HG02798 (cell line): Measurements from ENCODE around the gene PTPN3.

Source experiments
- ATAC-seq: cut with Tn5 transposase; IDR thresholded peaks from one replicate; pipeline ENCODE4 v1.9.1; 2021; ENCODE audit warnings: mild to moderate bottlenecking; ENCODE audit not compliant: unreplicated experiment, poor library complexity

Gene PTPN3

DNA sequence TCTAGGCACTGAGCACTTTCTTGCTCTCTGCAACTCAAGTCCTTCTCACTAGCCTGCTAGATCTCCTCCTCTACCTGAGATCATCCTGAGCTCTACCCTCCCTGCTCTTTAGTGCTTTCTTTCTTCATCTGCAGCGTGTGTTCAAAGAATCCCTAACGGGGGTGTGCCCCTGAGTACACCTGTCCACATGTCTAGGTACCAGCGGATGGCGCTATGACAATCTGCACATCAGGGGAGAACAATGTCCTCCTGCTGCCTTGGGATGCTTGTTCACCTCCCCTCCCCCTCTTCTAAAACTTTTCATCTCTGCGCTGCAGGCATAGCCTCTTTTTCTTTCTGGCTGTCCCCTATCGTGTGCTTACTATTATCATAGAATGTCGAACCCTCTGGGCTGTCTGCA lies 42.7 kb downstream of the PTPN3 start:
- no peak for ATAC-seq

DNA sequence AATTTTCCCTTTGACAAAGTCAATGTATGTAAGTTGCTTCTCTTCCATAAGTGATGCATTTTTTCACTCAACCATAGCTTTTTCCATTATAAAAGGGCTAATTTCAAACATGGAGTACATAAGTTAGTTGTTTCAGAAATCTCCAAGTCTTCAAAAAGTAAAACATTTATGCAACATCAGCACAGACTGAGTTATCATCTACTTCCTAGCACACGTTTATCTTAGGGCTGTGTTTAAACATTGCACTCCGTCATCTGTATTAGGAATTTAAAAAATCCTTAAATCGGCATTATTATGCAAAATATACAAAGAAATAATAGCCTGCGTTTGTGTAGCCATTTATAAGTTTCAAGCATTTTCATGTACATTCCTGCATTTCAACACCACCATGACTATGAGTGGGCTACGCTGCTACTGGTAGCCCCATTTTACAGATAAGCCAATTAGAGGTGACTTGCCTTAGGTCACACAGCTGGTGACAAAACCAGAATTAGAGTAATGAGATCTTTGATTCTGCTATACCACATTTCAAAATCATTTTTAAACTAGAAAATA lies 43.4 kb downstream of the PTPN3 start:
- ATAC-seq: no peak

DNA sequence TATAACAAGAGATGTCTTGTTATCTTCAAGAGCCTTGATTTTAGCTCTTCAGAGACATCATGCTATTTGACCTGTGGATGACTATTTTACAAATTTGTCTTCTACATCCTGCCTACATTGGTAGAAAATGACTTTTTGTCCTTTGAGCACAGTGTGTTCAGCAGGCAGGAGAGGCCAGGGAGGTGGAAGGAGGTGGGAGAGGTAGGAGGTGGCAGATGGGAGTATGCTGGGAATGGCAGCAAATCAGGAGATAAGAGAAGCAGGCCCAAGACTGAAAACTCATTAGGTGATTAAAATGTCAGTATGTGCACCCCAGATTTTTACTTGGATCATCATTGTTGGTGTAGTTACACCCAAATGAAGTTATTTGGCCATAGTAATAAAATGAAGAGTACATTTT lies 44.1 kb downstream of the PTPN3 start:
- ATAC-seq: no peak

DNA sequence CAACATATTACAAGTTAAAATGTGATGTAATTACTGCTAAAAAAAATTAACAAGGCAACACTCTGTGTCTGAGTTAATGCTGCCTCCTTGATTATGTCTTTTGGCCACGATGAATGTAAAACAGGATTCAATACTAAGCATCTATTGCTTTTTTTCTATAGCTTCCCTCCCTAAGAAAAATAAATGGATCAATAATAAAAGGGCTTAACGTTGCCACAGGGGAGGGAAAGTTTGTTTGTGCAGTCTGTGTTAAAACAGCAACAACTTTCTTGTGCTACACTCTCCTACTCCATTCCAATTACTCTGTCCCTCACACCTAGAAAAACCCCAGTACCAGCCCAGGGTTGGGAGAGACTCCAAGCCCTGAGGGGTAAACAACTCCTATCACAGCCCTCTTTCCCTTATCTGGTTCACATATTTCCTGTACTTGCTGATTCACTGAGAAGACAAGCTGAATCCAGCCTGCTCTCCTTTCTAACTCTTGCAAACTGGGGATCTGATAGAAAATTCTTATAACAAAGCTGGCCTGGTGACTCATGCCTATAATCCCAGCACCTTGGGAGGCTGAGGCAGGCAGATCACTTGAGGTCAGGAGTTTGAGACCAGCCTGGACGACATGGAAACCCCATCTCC lies 44.8 kb downstream of the PTPN3 start:
- ATAC-seq: no peak

DNA sequence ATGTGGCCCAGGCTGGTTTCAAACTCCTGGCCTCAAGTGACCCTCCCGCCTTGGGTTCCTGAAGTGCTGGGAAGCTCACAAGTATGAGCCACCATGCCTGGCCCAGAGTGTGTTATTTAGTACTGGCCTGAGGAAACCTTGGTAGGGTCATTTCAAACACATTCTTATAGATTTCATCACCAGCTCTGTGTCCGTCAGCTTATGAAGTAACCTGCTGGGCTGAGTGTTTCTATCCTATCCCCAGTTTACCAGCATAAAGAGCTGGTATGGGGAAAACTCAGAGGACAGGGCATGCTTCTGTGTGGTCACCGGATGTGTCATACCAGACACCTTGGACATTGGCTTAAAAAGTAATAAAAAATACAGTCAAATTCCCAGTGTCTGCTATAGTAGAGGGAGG lies 45.3 kb downstream of the PTPN3 start:
- no peak for ATAC-seq

DNA sequence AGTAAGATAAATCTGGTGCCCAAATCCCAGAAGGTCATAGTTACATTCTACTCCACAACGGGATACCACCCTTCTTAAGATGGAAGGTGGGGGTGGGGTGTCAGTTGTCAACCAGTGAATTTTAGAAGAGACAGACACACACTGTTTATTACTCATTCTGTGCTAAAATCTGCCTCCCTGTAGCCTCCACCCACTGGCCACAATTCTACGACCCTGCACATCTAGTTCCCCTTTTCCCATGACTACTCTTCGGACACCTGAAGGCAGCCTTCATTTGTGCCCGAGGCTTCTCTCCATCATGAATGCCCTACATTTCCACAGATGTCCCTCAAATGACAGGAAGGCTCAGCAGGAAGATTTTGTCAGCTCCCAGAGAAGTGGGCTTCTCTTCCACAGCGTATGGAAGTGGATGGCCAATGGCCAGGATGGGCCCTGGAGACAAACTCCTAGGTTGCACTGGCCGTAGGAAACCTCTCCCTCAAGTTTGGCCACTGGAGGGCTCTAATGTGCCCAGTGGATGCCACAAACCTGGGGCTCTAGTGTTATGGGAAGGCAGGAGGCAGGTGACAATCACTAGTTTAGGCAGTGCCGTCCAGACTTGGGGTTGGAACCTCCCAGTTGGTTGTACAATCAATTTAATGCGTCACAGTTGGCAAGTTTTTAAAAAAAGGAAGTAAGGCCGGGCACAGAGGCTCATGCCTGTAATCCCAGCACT lies 46.6 kb downstream of the PTPN3 start:
- no peak for ATAC-seq

DNA sequence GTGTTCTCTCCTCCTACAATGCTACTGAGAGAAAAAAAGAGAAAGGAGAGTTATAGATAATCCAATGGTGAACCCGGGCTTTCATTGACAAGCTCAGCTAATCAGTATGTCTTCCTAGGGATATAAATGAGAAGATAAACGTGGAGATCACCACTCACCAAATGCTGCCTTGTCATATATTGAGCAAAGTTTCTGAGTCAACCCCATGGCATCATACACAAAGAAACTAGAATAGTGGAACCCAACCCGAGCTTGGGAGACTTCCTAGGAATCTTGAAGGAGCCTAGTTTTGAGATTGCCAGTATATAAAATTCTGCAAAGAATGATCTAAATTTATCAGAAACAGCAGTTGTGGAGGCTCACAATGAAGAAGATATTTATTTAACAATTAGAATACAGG lies 47.8 kb downstream of the PTPN3 start:
- ATAC-seq: no peak

DNA sequence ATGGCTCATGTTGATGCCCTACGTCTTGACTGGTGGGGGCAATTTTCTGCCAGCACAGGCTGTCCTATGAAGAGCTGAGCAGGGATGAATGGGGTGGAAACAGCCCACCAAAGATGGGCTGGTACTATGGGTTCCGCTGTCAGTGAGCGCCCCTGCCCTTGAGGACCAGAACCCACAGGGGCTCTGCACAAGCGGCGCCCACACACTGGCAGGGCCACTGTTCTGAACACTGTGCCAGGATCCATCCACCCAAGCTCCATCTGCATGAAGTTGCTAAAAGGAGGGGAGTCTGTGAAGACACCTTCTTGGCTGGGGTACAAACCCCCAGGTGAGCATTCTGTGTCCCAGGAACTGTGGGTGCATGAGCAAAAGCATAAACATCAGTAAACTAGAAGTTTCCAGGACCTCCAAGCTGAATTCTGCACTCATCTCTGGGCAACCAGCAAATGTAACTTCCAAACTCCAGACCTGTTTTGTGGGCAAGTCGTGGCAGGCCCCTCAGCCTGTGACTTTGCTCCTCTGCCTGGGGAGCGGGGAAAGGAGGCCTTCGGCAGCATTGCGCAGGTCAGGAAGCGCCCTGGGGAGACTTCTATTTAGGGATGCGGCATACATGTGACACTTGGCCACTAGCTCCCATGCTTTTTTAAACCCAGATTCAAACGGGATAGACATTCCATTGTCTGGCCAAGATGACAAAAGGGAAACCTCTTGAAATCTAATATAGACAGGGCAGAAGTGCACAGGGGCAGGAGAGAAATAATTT lies 48.9 kb downstream of the PTPN3 start:
- ATAC-seq: no peak

DNA sequence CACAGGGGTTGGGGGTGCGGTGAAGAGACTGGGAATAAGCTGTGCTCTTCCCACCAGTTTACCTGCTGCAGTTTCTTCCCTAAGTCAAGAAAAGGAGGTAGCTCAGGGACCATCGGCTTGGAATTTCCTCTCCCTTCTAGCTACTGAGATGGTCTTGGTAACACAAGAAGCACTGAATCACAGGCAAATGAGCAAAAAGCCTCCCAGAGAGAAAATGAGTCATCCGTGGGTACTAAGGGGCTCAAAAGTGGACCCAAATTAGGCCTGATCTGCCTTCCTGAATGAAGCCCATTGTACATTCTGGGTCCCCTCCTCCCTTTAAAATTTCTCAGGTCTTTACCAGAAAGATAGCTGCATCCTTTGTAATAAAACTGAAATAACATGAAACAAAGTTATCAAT lies 49.9 kb downstream of the PTPN3 start:
- ATAC-seq: no peak

DNA sequence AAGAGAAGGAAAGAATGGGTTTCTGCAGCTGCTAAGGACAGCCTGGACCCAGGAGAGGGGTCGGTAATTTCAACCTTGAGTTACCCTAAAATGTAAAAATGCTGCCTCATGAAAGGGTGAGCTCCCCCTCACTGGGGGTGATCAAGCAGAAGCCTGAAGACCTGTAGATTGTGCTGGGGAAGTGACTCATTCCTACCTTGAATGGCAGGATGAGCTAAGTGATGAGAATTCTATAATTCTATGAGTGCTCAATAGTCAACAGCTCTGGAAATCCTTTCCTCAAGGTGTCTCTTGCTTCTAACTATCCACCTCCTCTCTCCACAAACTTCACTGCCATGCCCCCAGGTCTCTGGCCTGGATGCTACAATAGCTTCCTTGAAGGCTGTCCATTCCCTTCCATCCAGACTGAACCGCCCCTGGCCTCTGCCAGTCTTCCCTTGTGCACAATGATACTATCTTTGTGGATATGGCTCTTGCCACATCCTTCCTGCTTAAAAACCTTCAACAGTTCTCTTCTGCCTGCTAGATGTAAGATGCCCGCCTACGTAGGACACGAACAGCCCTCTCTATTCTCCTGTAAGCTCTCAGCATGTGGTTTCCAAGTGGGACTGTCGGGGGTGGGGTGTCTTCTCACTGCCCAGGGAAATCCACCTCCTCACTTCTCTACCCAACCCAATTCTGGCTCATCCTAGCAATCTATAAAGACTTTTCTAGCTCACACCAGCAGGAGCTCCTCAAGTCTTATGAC lies 50.6 kb downstream of the PTPN3 start:
- no peak for ATAC-seq

DNA sequence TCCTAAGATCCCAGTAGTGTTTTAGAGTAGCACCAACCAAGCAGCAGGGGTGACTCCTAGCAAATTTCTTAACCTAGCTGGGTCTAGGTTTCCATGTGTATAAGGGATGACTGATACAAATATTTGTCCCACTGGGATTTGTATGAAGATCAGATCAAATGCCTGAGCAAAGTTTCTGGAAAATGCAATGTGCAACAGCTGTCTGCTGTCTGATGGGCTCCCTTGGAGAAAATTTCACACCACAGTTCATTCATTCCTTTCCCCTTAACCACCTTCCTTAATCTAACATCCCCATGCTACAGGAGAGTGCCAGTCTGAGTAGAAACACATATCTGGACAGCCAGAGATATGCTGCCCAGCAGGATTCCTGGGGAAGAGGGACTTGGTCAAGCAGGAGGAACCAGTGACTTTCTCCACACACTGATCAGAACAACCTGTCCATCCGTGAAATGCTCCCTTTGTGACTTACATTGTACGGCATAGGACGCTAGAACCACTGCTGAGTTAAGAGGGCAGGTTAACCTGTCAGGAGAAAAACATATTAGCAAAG lies 53.3 kb downstream of the PTPN3 start:
- no peak for ATAC-seq

DNA sequence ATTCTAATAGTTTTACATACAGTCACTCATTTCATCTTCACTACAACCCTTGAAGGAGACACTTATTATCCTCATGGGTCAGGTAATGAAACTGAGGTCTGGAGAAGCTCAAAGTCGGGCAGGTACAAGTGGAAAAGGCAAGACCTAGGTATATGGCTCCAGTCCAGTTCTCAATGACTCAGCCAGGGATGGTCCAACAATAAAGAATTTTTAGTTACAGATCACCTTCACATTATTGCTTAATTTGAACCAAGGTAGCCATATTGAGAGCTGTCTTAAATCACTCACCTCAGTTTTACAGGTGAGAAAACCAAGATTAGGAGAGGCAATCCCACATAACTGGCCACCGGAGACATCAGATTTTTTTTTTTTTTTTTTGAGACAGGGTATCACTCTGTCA lies 55.4 kb downstream of the PTPN3 start:
- ATAC-seq: no peak

DNA sequence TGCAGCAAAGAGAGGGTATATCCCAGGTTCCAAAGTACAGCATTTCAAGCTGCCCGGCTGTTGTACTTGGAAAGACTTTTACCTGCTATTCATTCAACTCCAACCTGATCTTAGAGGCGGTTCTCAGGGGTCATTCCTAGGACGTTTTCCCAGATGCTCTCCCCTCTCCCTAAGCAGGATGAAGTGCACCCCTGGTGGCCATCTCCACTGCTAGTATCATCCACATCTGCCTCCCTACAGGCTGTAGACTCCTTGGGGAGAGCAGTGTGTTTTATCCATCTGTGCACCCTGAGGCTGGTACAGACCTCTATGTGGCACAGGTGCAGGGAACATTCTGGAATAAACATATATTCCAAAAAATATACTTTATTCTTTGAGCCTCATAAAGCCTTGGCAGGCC lies 56.8 kb downstream of the PTPN3 start:
- ATAC-seq: no peak

DNA sequence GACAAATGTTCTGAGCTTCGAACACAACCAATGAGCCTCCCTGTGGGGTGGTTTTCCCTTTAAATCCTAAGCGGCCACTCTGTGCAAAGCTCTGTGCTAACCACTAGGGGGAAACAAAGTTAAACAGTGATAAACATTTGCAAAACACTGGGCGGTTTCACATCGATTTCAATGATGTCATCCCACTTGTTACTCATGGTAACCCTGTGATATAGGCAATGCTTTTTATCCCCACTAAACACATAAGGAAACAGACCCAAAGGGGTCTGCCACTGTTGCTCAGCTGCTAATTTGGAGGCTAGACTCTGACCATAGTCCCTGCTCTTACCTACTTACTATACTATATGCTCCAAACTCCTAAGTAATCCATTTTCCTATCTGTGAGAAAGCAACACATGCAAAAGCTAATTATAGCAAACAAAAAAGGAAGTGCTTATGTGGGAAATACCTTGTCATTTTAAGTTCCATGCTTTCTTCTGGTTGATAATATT lies 57.3 kb downstream of the PTPN3 start:
- ATAC-seq: peak; percentile 97

DNA sequence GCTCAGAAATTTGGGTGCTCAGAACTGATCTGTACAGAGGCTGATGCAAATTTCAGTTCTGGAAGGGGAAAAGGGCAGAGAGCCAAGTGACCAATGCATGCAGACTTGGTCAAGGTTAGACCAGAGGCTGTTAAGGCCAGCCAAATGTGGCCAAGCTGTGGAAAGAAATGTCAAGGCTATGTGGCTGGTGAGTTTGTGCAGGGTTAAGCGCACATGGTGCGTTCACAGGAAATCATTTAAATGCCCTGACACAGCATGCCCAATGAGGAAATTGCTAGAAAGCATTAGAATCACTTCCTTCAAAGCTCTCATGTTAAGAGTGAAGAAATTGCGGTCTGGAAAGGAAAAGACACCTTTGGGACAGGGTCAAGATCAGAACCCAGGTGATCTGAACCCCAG lies 58.0 kb downstream of the PTPN3 start:
- peak; percentile 16 for ATAC-seq

DNA sequence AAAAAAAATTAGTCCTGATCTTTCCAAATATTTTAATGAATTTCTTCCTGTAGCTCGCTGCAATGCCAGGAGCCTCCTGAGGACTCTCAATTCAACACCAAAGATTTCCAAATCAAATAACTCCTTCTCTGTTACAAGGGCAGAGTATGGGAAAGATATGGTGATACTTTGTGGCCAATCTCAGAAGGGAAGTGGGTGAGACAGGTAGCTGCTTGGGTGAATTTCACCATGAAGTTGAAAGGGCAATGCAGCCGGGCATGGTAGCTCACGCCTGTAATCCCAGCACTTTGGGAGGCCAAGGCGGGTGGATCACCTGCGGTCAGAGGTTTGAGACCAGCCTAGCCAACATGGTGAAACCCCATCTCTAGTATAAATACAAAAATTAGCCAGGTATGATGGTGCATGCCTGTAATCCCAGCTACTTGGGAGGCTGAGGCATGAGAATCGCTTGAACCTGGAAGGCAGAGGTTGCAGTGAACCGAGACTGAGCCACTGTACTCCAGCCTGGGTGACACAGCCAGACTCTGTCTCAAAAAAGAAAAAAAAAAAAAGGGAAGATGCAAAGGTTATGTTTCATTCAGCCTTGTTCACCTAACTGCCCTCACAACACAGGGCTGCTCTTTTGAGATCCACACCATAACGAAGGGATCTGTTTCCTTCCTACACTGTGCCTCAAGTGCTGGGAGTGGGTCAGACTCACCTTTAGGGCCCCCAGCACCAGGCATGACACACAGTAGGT lies 58.6 kb downstream of the PTPN3 start:
- no peak for ATAC-seq

DNA sequence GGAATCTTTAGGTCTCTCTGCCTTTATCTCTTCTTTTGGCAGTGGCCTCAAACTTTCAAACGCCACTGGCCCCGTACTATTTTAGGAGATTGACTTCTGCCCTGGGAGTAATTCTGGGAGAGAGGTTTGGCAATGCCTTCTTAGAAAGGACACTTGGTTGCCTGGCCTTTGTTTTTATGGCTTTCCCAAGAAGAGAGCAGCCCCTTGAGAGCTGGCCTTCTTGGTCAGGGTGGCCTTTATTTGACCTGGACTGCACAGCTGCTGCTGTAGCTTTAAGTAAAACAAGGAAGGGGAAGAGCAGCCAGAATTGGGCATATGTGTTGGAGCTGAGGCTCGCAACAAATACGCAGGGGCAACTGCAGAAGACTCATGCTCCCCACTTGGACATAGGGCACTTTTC lies 60.8 kb downstream of the PTPN3 start:
- ATAC-seq: no peak

DNA sequence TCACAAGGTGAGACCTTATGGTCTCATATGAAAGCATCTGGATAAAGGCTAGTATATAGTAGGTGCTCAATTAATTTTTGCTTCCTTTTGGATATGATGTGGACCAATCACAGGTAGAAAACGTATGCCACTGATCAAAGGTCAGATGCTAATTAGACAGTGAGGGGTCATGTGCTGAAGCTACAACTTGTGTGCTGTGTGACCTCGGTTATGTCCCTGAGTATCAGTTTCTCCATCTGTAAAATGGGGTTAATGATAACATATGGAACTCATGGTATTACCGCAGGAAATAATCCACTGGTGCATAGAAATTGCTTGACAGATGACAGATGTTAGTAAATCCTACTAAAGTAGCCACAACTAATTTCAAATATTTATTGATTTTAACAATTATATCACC lies 62.0 kb downstream of the PTPN3 start:
- no peak for ATAC-seq

DNA sequence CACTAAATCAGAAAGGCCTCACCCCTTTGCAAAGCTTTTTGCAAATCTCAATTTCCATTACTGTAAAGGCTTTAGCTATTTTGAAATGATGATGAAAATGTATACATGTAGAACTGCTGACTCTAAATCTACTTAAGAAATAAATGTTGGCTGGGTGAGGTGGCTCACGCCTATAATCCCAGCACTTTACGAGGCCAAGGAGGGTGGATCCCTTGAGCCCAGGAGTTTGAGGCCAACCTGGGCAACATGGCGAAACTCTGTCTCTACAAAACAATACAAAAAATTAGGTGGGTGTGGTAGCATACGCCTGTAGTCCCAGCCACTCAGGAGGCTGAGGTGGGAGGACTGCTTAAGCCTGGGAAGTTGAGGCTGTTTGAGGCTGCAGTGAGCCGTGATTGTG lies 64.6 kb downstream of the PTPN3 start:
- ATAC-seq: no peak

DNA sequence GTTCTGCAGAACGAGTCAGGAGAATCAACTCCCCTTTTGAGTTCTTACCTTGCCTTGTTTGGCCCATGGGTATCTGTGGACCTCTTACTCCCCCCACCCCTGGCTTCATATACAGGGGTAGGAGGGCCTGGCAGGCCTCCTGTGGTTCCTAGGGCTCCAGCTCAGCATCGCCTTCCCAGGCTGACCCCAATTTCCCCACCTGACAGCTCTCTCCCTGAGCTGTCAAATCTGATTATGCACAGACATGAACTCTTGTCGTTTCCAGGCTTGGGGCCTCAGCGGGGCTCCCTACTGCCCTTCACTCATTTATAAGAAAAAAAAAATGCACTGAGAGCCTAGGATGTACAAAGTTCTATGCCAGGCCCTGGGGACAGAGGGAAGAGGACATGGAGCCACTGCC lies 67.9 kb downstream of the PTPN3 start:
- ATAC-seq: no peak
